ENCODE data around the gene DAPK1.

DNA sequence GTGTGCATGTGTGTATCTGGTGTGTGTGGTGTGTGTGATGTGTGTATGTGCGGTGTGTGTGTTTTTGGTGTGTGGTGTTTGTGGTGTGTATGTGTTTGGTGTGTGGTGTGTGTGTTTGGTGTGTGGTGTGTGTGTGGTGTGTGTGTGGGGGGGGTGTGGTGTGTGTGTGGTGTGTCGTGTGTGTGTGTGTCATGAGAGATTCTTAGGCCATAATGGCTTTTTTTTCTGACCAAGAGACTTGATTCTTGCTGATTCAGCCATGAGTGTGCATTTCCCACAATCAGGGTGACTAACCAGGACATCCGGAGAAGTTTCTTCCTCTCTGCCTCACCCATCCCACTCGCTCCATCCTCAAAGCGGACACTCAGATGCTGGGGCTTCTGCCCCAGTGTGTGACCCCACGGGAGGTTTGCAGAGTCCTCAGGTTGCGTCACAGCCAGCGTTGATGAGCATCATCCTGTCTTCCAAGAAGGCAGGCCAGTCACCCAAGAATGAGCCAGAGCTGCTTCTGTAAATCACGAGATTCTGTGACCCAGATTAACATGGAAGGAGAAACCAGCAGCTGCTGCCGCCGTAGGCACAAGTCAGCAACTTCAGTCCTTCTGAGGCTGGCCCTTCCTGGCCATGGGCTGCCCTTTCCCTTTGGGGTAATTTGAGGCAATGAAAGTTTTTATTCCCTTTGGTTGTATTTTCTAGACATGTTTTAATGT lies 215.8 kb downstream of the DAPK1 start:
- TF ChIP-seq, protein P1, sequence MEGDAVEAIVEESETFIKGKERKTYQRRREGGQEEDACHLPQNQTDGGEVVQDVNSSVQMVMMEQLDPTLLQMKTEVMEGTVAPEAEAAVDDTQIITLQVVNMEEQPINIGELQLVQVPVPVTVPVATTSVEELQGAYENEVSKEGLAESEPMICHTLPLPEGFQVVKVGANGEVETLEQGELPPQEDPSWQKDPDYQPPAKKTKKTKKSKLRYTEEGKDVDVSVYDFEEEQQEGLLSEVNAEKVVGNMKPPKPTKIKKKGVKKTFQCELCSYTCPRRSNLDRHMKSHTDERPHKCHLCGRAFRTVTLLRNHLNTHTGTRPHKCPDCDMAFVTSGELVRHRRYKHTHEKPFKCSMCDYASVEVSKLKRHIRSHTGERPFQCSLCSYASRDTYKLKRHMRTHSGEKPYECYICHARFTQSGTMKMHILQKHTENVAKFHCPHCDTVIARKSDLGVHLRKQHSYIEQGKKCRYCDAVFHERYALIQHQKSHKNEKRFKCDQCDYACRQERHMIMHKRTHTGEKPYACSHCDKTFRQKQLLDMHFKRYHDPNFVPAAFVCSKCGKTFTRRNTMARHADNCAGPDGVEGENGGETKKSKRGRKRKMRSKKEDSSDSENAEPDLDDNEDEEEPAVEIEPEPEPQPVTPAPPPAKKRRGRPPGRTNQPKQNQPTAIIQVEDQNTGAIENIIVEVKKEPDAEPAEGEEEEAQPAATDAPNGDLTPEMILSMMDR (IDR thresholded peaks at IDR 0.05), result no peak
- TF ChIP-seq POLR2A (IDR thresholded peaks at IDR 0.05), result no peak

Data from suprapubic skin (tissue), 3 donors.